Measurements from ENCODE around the gene TMEM203.

GRCh38 chr9:137166380-137167229, 38.8 kb downstream of the TMEM203 start:
- TF ChIP-seq EZH2 (IDR thresholded peaks at IDR 0.05; ENCODE audit: low read length) (peak; percentile 73), CTCF (optimal IDR thresholded peaks at IDR 0.05 in 1 of 3, IDR thresholded peaks at IDR 0.05 in 1 of 3, conservative IDR thresholded peaks at IDR 0.05 in 1 of 3; ENCODE audit: extremely low read depth in 1 of 3, insufficient read depth in 2 of 3, low read length in 3 of 3) (no peak)

All from keratinocyte (primary cell).